ENCODE data around the gene MATK. TPM values are rescaled to one million over a fixed set of nuclear protein-coding genes. Genes with fewer than 3 reads are reported as not detected.

Gene MATK
- total and polyA plus RNA-seq, 3 experiments from 2014 or later, result 27.6 to 142 (median 28.1) TPM

DNA sequence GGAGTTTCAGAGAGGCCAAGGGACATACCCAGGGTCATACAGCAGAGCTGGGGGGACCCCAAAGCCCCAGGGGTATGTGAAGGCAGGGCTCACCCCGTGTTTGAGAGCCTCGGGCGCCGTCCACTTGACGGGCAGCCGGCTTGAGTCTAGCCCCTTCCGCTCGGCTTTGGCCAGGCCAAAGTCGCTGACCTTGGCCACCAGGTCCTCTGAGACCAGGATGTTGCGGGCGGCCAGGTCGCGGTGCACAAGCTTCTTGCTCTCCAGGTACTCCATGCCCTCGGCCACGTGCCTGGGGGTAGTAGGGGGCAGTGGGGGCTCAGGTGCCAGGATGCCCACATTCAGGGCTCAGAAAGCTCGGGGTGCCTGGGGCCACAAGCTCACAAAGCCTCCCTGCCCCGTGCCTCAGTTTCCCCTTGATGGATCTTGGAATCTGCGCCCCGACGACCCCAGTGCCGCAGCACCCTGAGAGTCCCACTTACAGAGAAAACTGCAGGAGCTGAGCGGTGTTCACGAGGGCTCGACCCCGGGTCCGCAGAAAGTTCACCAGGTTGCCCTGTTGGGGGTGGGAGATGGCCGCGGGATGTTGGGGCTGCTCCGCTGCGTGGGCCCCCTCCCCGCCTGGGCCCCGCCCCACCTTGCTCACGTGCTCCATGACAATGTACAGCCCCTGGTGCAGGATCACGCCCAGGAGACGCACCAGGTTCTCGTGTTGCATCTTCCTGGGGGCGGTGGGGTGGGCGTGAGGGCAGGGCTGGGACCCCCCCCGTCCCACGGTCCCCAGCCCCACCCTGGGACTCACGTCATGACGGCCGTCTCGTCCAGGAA is 7.1 kb downstream of the MATK start:
- H3K4me3 Mint-ChIP-seq, result no peak overlapping the region
- H3K27ac Mint-ChIP-seq, result peak overlapping the region in 1 of 8 donors; percentile 30
- peaks cover 10 to 20% (median 16%) of the 10 kb centered on the region in 5 donors for H3K9me3 Mint-ChIP-seq
- ChIA-PET POLR2A (interaction anchor here (1.1 kb wide), 1 partner anchor 16 kb away, joined by 4 read pairs; the partner anchor contains the start of gene MRPL54), CTCF (interaction anchor here (1.0 to 2.2 kb wide), 2 partner anchors 16 to 17 kb away, joined by 3 to 9 read pairs; partner anchors contain the start of gene MRPL54)
- H3K27me3 Mint-ChIP-seq, result peaks cover 0 to 1% of the 10 kb centered on the region in 2 donors
- Histone ChIP-seq H3K27ac (ENCODE audit: low read depth, low read length) (no peak overlapping the region), H3K36me3 (ENCODE audit: insufficient read depth, low read length) (peaks cover 7% of the 10 kb centered on the region), H3K4me1 (ENCODE audit: insufficient read depth, low read length) (no peaks in the 10 kb centered on the region), H3K9me3 (ENCODE audit: low read length) (peaks cover 15% of the 10 kb centered on the region), H3K27me3 (ENCODE audit: insufficient read depth, low read length, poor library complexity, severe bottlenecking) (no peaks in the 10 kb centered on the region), H3K4me3 (ENCODE audit: low read length) (no peak overlapping the region)
- H3K36me3 Mint-ChIP-seq, result peaks cover 7 to 20% (median 19%) of the 10 kb centered on the region in 3 donors
- no peak for DNase-seq
- H3K4me1 Mint-ChIP-seq, result peaks cover 11 to 19% (median 18%) of the 10 kb centered on the region in 3 donors

GRCh38 chr19:3778104-3778867 is 7.9 kb downstream of the MATK start:
- H3K36me3 ChIP-seq (ENCODE audit: insufficient read depth, low read length), result peaks cover 7% of the 10 kb centered on the region
- Mint-ChIP-seq H3K9me3 (peaks cover 10 to 20% (median 16%) of the 10 kb centered on the region in 5 donors), H3K36me3 (peaks cover 7 to 20% (median 16%) of the 10 kb centered on the region in 3 donors), H3K4me1 (peaks cover 8 to 18% (median 16%) of the 10 kb centered on the region in 3 donors), H3K4me3 (no peak overlapping the region), H3K27me3 (no peaks in the 10 kb centered on the region), H3K27ac (peak overlapping the region in 1 of 8 donors; percentile 30)
- no peak overlapping the region for H3K27ac ChIP-seq (ENCODE audit: low read depth, low read length)
- H3K4me3 ChIP-seq (ENCODE audit: low read length), result no peak overlapping the region
- no peaks in the 10 kb centered on the region for H3K4me1 ChIP-seq (ENCODE audit: insufficient read depth, low read length)
- ChIA-PET POLR2A (interaction anchor here (1.0 kb wide), 1 partner anchor 18 kb away, joined by 3 read pairs; no protein-coding TSS in a partner anchor), CTCF (interaction anchor here (1.0 kb wide), 1 partner anchor 16 kb away, joined by 3 read pairs; the partner anchor contains the start of gene MRPL54)
- no peak for DNase-seq
- no peaks in the 10 kb centered on the region for H3K27me3 ChIP-seq (ENCODE audit: insufficient read depth, low read length, poor library complexity, severe bottlenecking)
- H3K9me3 ChIP-seq (ENCODE audit: low read length), result peaks cover 15% of the 10 kb centered on the region

DNA sequence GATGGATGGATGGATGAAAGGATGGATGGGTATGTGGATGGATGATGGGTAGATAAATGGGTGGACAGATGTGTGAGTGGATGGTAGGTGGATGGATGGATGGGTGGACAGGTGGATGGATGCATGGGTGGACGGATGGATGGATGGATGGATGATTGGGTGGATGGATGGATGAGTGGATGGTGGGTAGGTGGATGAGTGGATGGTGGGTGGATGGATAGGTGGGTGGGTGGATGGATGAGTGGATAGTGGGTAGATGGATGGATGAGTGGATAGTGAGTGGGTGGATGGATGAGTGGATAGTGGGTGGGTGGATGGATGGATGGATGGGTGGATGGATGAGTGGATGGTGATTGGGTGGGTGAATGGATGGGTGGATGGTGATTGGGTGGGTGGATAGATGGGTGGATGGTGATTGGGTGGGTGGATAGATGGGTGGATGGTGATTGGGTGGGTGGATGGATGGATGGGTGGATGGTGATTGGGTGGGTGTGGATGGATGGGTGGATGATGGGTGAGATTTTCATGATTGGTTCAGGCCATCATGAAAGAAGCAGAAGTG is 9.6 kb downstream of the MATK start:
- no peak for DNase-seq
- Histone ChIP-seq H3K9me3 (ENCODE audit: low read length) (peaks cover 7% of the 10 kb centered on the region), H3K27me3 (ENCODE audit: insufficient read depth, low read length, poor library complexity, severe bottlenecking) (no peaks in the 10 kb centered on the region), H3K27ac (ENCODE audit: low read depth, low read length) (no peak overlapping the region), H3K4me3 (ENCODE audit: low read length) (no peak overlapping the region), H3K4me1 (ENCODE audit: insufficient read depth, low read length) (no peaks in the 10 kb centered on the region), H3K36me3 (ENCODE audit: insufficient read depth, low read length) (no peaks in the 10 kb centered on the region)
- Mint-ChIP-seq H3K9me3 (peaks cover 0 to 8% (median 7%) of the 10 kb centered on the region in 5 donors), H3K27me3 (no peaks in the 10 kb centered on the region), H3K27ac (peak overlapping the region in 1 of 8 donors; percentile 14), H3K4me1 (peaks cover 5 to 9% (median 9%) of the 10 kb centered on the region in 3 donors), H3K36me3 (peaks cover 1 to 8% (median 3%) of the 10 kb centered on the region in 3 donors), H3K4me3 (no peak overlapping the region)
- CTCF ChIA-PET, result no interaction called here
- POLR2A ChIA-PET, result no interaction called here

DNA sequence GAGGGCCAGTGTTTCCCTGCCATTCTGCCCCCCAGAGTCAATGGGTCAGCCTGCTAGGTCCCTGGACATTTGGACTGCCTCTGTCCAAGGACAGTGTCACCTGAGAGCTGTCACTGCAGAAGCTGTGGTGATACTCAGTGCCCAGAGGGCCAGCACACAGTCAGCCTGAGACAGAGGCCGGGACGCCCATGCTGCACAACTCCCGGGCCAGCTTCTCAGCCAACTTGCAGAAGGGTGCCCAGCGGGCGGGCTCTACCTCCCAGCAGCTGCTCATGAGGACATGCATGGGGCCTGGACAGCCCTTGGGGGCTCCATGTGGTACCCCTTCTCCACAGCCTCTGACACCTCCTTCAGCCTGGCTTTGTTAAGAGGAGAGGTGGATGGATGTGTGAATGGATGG is 10.3 kb downstream of the MATK start:
- Histone ChIP-seq H3K36me3 (ENCODE audit: insufficient read depth, low read length) (no peaks in the 10 kb centered on the region), H3K4me3 (ENCODE audit: low read length) (no peak overlapping the region), H3K4me1 (ENCODE audit: insufficient read depth, low read length) (no peaks in the 10 kb centered on the region), H3K27me3 (ENCODE audit: insufficient read depth, low read length, poor library complexity, severe bottlenecking) (no peaks in the 10 kb centered on the region), H3K9me3 (ENCODE audit: low read length) (no peaks in the 10 kb centered on the region), H3K27ac (ENCODE audit: low read depth, low read length) (no peak overlapping the region)
- Mint-ChIP-seq H3K27me3 (no peaks in the 10 kb centered on the region), H3K27ac (no peak overlapping the region), H3K4me1 (peaks cover 1 to 6% (median 1%) of the 10 kb centered on the region in 3 donors), H3K4me3 (no peak overlapping the region), H3K36me3 (peaks cover under 1 to 5% (median 4%) of the 10 kb centered on the region in 3 donors), H3K9me3 (peaks cover 0 to under 1% (median under 1%) of the 10 kb centered on the region in 5 donors)
- POLR2A ChIA-PET, result no interaction called here
- no peak for DNase-seq
- CTCF ChIA-PET, result interaction anchor here (0.9 kb wide), 1 partner anchor 36 kb away, joined by 3 read pairs; no protein-coding TSS in a partner anchor

GRCh38 chr19:3775374-3775711 is 10.8 kb downstream of the MATK start:
- DNase-seq, result no peak
- Mint-ChIP-seq H3K9me3 (no peaks in the 10 kb centered on the region), H3K36me3 (peaks cover 0 to 5% (median 4%) of the 10 kb centered on the region in 3 donors), H3K4me1 (peaks cover 0 to 6% (median 0%) of the 10 kb centered on the region in 3 donors), H3K27me3 (no peaks in the 10 kb centered on the region), H3K27ac (no peak overlapping the region), H3K4me3 (no peak overlapping the region)
- Histone ChIP-seq H3K27ac (ENCODE audit: low read depth, low read length) (no peak overlapping the region), H3K27me3 (ENCODE audit: insufficient read depth, low read length, poor library complexity, severe bottlenecking) (no peaks in the 10 kb centered on the region), H3K36me3 (ENCODE audit: insufficient read depth, low read length) (no peaks in the 10 kb centered on the region), H3K4me3 (ENCODE audit: low read length) (no peak overlapping the region), H3K9me3 (ENCODE audit: low read length) (no peaks in the 10 kb centered on the region), H3K4me1 (ENCODE audit: insufficient read depth, low read length) (no peaks in the 10 kb centered on the region)
- CTCF ChIA-PET, result interaction anchor here (0.9 kb wide), 1 partner anchor 37 kb away, joined by 3 read pairs; no protein-coding TSS in a partner anchor
- POLR2A ChIA-PET, result no interaction called here

DNA sequence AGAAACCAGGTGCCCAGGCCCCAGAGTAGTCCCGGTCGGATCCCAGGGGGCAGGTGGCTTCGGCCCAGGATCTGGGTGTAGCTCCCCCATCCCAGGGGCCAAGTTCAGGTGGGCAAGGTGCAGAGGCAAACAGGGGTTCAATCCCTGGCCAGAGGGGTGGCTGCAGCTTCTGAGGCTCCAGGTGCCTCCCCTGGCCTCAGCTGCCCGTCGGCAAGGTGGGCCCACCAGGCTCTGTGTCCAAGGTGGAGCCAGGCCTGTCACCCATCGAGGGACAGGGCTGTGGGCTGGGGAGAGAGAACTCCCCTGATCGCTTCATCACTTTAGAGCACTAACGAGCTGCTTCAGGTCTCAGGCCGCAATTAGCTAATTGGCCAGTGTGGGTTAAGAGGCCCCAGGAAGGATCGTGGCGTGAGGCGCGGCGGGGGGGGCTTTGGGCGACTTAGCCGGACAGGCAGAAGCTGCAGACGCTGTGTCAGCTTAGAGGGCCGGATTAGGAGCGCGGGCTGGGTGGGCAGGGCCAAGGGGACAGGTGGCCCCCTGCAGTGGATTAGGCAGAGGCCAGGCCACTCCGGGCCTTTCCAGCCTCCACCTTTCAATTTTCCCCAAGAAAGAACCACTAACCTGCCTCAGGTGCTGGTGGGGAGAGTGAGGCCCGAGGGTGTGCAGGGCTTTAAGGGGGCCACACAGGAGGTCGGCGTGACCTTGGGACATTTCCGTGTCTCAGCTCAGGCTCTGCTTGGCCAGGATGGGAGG is 11.4 kb downstream of the MATK start:
- no peaks in the 10 kb centered on the region for H3K27me3 Mint-ChIP-seq
- no peaks in the 10 kb centered on the region for H3K4me1 ChIP-seq (ENCODE audit: insufficient read depth, low read length)
- H3K27me3 ChIP-seq (ENCODE audit: insufficient read depth, low read length, poor library complexity, severe bottlenecking), result no peaks in the 10 kb centered on the region
- peak overlapping the region in 1 of 8 donors; percentile 36 for H3K27ac Mint-ChIP-seq
- DNase-seq, result no peak
- no peak overlapping the region for H3K4me3 ChIP-seq (ENCODE audit: low read length)
- no peaks in the 10 kb centered on the region for H3K9me3 Mint-ChIP-seq
- ChIA-PET POLR2A (no interaction called here), CTCF (interaction anchor here (0.9 to 1.1 kb wide), 2 partner anchors 37 to 47 kb away, joined by 3 read pairs; no protein-coding TSS in a partner anchor)
- H3K4me3 Mint-ChIP-seq, result no peak overlapping the region
- peaks cover 0 to 6% (median 0%) of the 10 kb centered on the region in 3 donors for H3K4me1 Mint-ChIP-seq
- peaks cover 0 to 7% (median 4%) of the 10 kb centered on the region in 3 donors for H3K36me3 Mint-ChIP-seq
- no peak overlapping the region for H3K27ac ChIP-seq (ENCODE audit: low read depth, low read length)
- H3K9me3 ChIP-seq (ENCODE audit: low read length), result no peaks in the 10 kb centered on the region
- no peaks in the 10 kb centered on the region for H3K36me3 ChIP-seq (ENCODE audit: insufficient read depth, low read length)

GRCh38 chr19:3773814-3774515 is 12.2 kb downstream of the MATK start:
- Histone ChIP-seq H3K27ac (ENCODE audit: low read depth, low read length) (no peak overlapping the region), H3K4me3 (ENCODE audit: low read length) (no peak overlapping the region), H3K27me3 (ENCODE audit: insufficient read depth, low read length, poor library complexity, severe bottlenecking) (no peaks in the 10 kb centered on the region), H3K9me3 (ENCODE audit: low read length) (no peaks in the 10 kb centered on the region), H3K36me3 (ENCODE audit: insufficient read depth, low read length) (no peaks in the 10 kb centered on the region), H3K4me1 (ENCODE audit: insufficient read depth, low read length) (no peaks in the 10 kb centered on the region)
- Mint-ChIP-seq H3K4me3 (no peak overlapping the region), H3K27ac (no peak overlapping the region), H3K27me3 (no peaks in the 10 kb centered on the region), H3K4me1 (peaks cover 0 to 6% (median 1%) of the 10 kb centered on the region in 3 donors), H3K36me3 (peaks cover 0 to 15% (median 4%) of the 10 kb centered on the region in 3 donors), H3K9me3 (no peaks in the 10 kb centered on the region)
- no peak for DNase-seq
- ChIA-PET POLR2A (no interaction called here), CTCF (interaction anchor here (1.1 kb wide), 1 partner anchor 48 kb away, joined by 3 read pairs; no protein-coding TSS in a partner anchor)

Measured in CD8-positive, alpha-beta memory T cell (primary cell).